ENCODE data around the gene PLXNA4.

GRCh38 chr7:132490474-132490873, 85.8 kb downstream of the PLXNA4 start:
- TF ChIP-seq ZNF121 (CRISPR knock-in tag; IDR thresholded peaks at IDR 0.05) (no peak), CTCF (IDR thresholded peaks at IDR 0.05) (no peak), FOXK1 (CRISPR knock-in tag; IDR thresholded peaks at IDR 0.05) (no peak)

All from WTC11 (cell line).